MCF 10A (cell line): ENCODE data around the gene HPSE2. TPM values are rescaled to one million over a fixed set of nuclear protein-coding genes. Genes with fewer than 3 reads are reported as not detected.

ENCODE experiments used
- BruUV-seq: library from RNA; stranded (reverse); fragments of 400-500 nt; replicated peaks from 2 replicates; lab custom pipeline; 2021; lab: Mats Ljungman, UMichigan
- CTCF ChIA-PET: fragments of 300-600 bp; sonication (Branson Sonifier 250); formaldehyde crosslinking; extraction: SDS; loops from one replicate; lab custom pipeline; 2021; ENCODE audit warnings: antibody characterized with exemption, inconsistent platforms; lab: Yijun Ruan, JAX
- POLR2A ChIA-PET: fragments of 300-600, 350-650 bp; sonication (Branson Sonifier 250); formaldehyde crosslinking; extraction: SDS; loops from one replicate; lab custom pipeline; 2020; ENCODE audit warnings: antibody characterized with exemption, inconsistent platforms; lab: Yijun Ruan, JAX
- DNase-seq: peaks from one replicate; pipeline ENCODE4 v3.0.0-alpha.2; 2018; ENCODE audit not compliant: unreplicated experiment
- H3K27ac Mint-ChIP-seq: one replicate; pipeline ENCODE4 v1.8.0; 2022; ENCODE audit warnings: mild to moderate bottlenecking, low read depth, mixed read lengths; ENCODE audit not compliant: unreplicated experiment
- H3K27me3 Mint-ChIP-seq: one replicate; pipeline ENCODE4 v1.8.0; 2022; ENCODE audit warnings: mixed read lengths; ENCODE audit not compliant: insufficient read depth, unreplicated experiment
- H3K36me3 Mint-ChIP-seq: one replicate; pipeline ENCODE4 v1.8.0; 2022; ENCODE audit warnings: mild to moderate bottlenecking, moderate library complexity, mixed read lengths; ENCODE audit not compliant: insufficient read depth, unreplicated experiment
- H3K4me1 Mint-ChIP-seq: one replicate; pipeline ENCODE4 v1.8.0; 2022; ENCODE audit warnings: mixed read lengths; ENCODE audit not compliant: insufficient read depth, unreplicated experiment
- H3K4me3 Mint-ChIP-seq: one replicate; pipeline ENCODE4 v1.8.0; 2022; ENCODE audit warnings: mild to moderate bottlenecking, moderate library complexity, mixed read lengths; ENCODE audit not compliant: unreplicated experiment
- H3K9me3 Mint-ChIP-seq: one replicate; pipeline ENCODE4 v1.8.0; 2022; ENCODE audit warnings: mixed read lengths; ENCODE audit not compliant: unreplicated experiment
- intact Hi-C: fragments of 100-400 bp; cut with micrococcal nuclease; formaldehyde crosslinking; loops from 2 replicates; pipeline ENCODE4 v1.14.1; 2022
- total RNA-seq: library from RNA; stranded (reverse); gene quantifications from 2 replicates; pipeline ENCODE4 v1.2.3, GENCODE V29; 2022
- TF ChIP-seq, protein P1 (sequence below): fragments of 200-600 bp; IDR thresholded peaks from one replicate; pipeline ENCODE4 v1.8.0; 2022; ENCODE audit warnings: antibody characterized with exemption, mild to moderate bottlenecking; ENCODE audit not compliant: unreplicated experiment

HPSE2 gene
- total RNA-seq, 1 experiment from 2014 or later, result not detected

DNA sequence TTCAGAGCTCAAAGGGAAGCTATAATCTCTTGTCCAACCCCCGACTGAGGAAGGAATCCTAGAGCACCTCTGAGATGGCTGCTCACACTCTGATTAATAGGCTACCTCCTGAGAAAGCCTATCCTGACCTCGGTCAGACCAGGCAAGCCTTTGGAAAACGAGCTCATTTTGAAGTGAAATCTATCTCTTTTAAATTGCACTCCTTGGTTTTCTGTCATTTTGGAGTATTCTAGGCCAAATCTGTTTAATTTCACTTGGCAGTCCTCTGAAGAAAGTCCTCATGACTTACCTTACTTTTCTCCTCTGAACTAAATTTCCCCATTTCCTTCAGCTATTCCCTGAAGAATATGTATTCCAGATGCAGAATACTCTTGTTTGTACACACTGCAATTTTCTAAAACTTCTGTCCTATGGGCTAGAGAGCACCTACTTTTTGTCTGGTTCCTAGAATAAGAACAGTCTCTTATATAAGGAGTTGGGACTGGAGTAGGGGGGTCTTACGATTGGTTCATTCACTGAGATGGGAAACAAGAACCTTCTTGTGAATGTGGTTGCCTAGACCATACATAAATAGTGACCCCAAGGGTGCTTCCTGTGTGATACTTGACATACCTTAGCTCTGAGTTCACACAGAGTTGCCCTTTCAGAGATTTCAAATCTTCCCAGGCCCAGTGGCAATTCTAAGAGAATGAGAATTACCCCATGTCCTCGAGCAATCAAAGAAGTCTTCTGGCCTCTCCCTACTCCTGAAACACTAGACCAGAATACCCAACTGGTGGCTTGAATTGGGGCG, 757.0 kb downstream of the HPSE2 start:
- Mint-ChIP-seq H3K4me3 (no peak overlapping the region), H3K27ac (no peak overlapping the region), H3K36me3 (no peaks in the 10 kb centered on the region), H3K9me3 (no peaks in the 10 kb centered on the region), H3K4me1 (no peaks in the 10 kb centered on the region), H3K27me3 (peaks cover 11% of the 10 kb centered on the region)
- CTCF ChIA-PET, result interaction anchor here (0.6 to 1.8 kb wide), 4 partner anchors 11 to 823 kb away, joined by 3 to 8 read pairs (median 4); no protein-coding TSS in a partner anchor
- DNase-seq, result no peak
- intact Hi-C loops, result no loop called here
- TF ChIP-seq, protein P1, sequence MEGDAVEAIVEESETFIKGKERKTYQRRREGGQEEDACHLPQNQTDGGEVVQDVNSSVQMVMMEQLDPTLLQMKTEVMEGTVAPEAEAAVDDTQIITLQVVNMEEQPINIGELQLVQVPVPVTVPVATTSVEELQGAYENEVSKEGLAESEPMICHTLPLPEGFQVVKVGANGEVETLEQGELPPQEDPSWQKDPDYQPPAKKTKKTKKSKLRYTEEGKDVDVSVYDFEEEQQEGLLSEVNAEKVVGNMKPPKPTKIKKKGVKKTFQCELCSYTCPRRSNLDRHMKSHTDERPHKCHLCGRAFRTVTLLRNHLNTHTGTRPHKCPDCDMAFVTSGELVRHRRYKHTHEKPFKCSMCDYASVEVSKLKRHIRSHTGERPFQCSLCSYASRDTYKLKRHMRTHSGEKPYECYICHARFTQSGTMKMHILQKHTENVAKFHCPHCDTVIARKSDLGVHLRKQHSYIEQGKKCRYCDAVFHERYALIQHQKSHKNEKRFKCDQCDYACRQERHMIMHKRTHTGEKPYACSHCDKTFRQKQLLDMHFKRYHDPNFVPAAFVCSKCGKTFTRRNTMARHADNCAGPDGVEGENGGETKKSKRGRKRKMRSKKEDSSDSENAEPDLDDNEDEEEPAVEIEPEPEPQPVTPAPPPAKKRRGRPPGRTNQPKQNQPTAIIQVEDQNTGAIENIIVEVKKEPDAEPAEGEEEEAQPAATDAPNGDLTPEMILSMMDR, result no peak
- BruUV-seq, result no TSS peak
- POLR2A ChIA-PET, result interaction anchor here (0.6 kb wide), 1 partner anchor 371 kb away, joined by 3 read pairs; no protein-coding TSS in a partner anchor

DNA sequence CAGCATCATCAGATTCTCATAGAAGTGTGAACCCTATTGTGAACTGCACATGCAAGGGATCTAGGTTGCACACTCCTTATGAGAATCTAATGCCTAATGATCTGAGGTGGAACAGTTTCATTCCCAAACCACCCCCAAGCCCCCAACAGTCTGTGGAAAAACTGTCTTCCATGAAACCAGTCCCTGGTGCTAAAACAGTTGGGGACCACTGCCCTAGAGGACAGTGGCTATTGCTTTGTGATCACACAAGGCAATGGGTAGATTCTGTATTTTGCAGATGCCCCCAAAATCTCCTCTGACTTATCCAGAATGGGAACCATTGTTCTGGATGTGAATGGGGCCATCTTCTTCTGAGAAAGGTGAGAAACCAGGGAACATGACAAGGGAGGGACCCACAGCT, 757.8 kb downstream of the HPSE2 start:
- ChIA-PET POLR2A (no interaction called here), CTCF (interaction anchor here (0.8 to 1.8 kb wide), 2 partner anchors 11 to 824 kb away, joined by 3 to 8 read pairs; no protein-coding TSS in a partner anchor)
- Mint-ChIP-seq H3K27ac (no peak overlapping the region), H3K27me3 (peaks cover 19% of the 10 kb centered on the region), H3K9me3 (no peaks in the 10 kb centered on the region), H3K4me1 (no peaks in the 10 kb centered on the region), H3K4me3 (no peak overlapping the region), H3K36me3 (no peaks in the 10 kb centered on the region)
- DNase-seq, result no peak
- intact Hi-C loops, result no loop called here
- TF ChIP-seq, protein P1, result no peak
- no TSS peak for BruUV-seq

DNA sequence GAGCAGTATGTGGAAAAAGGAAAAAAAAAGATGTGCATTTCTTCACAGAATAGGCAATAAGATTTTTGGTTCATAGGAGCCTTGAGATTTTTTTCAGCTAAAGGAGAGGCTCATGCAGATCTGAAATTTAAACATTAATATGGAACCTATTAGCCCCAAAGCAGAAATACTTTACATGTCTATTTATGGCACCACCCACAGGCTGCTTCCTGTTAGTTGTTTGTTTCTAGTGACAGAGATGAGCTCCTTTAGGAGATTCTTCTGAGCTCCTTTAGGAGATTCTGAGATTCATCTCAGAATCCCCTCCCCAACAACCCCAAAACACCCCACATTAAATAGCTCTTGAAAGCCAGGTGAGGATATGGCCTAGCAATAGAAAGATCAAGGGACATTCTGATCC, 761.0 kb downstream of the HPSE2 start:
- Mint-ChIP-seq H3K9me3 (no peaks in the 10 kb centered on the region), H3K4me1 (no peaks in the 10 kb centered on the region), H3K27ac (no peak overlapping the region), H3K36me3 (no peaks in the 10 kb centered on the region), H3K27me3 (peaks cover 29% of the 10 kb centered on the region), H3K4me3 (no peak overlapping the region)
- no TSS peak for BruUV-seq
- POLR2A ChIA-PET, result no interaction called here
- intact Hi-C loops, result no loop called here
- CTCF ChIA-PET, result interaction anchor here (0.6 to 1.8 kb wide), 4 partner anchors 79 to 804 kb away, joined by 3 to 9 read pairs (median 5); no protein-coding TSS in a partner anchor
- TF ChIP-seq, protein P1, result no peak
- DNase-seq, result no peak

DNA sequence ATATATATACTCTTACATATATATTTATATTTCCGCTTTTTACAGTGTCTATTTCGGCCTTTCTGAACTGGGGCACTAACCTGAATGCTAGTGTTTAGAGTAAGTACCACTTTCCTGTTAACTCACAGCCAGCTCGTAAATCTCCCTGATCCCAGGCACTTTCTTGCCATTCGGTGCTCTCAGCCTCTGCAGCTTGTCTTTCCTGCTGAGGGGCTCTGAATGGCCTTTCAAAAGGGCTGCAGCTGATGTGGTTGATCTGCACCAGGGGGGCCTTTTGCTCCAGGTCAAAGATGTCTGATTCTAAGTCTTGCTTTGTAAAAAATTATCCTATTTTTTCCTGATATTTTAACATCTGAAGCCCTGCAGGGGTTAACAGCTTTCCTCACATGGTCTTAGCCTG, 763.5 kb downstream of the HPSE2 start:
- BruUV-seq, result no TSS peak
- no peaks in the 10 kb centered on the region for H3K4me1 Mint-ChIP-seq
- H3K4me3 Mint-ChIP-seq, result no peak overlapping the region
- TF ChIP-seq, protein P1, result no peak
- DNase-seq, result no peak
- H3K27me3 Mint-ChIP-seq, result peaks cover 29% of the 10 kb centered on the region
- H3K9me3 Mint-ChIP-seq, result no peaks in the 10 kb centered on the region
- ChIA-PET CTCF (no interaction called here), POLR2A (interaction anchor here (0.7 kb wide), 1 partner anchor 1784 kb away, joined by 3 read pairs; no protein-coding TSS in a partner anchor)
- intact Hi-C loops, result no loop called here
- no peaks in the 10 kb centered on the region for H3K36me3 Mint-ChIP-seq
- no peak overlapping the region for H3K27ac Mint-ChIP-seq
